Nephron progenitor cell (in vitro differentiated cells): Measurements from ENCODE around the gene TMEM245.

Source experiments
- DNase-seq: peaks from one replicate; pipeline ENCODE4 v3.0.0; 2021
- H3K27ac Mint-ChIP-seq: 2 replicates; pipeline ENCODE4 v1.8.0; 2021; ENCODE audit warnings: mild to moderate bottlenecking, moderate library complexity, mixed read lengths
- H3K27me3 Mint-ChIP-seq: 2 replicates; pipeline ENCODE4 v1.8.0; 2021; ENCODE audit warnings: mild to moderate bottlenecking, low read depth, mixed read lengths; ENCODE audit not compliant: poor library complexity
- H3K36me3 Mint-ChIP-seq: 2 replicates; pipeline ENCODE4 v1.8.0; 2021; ENCODE audit warnings: low read depth, mixed read lengths
- H3K4me1 Mint-ChIP-seq: 2 replicates; pipeline ENCODE4 v1.8.0; 2021; ENCODE audit warnings: mixed read lengths
- H3K4me3 Mint-ChIP-seq: 2 replicates; pipeline ENCODE4 v1.8.0; 2021; ENCODE audit warnings: mild to moderate bottlenecking, moderate library complexity, mixed read lengths
- H3K9me3 Mint-ChIP-seq: 2 replicates; pipeline ENCODE4 v1.8.0; 2021; ENCODE audit warnings: mild to moderate bottlenecking, moderate library complexity, mixed read lengths
- CTCF ChIP-seq: fragments of 200-600 bp; sonication (generic); IDR thresholded peaks from 2 replicates; pipeline ENCODE4 v1.5.0; 2021; ENCODE audit warnings: antibody characterized with exemption

Gene TMEM245

DNA sequence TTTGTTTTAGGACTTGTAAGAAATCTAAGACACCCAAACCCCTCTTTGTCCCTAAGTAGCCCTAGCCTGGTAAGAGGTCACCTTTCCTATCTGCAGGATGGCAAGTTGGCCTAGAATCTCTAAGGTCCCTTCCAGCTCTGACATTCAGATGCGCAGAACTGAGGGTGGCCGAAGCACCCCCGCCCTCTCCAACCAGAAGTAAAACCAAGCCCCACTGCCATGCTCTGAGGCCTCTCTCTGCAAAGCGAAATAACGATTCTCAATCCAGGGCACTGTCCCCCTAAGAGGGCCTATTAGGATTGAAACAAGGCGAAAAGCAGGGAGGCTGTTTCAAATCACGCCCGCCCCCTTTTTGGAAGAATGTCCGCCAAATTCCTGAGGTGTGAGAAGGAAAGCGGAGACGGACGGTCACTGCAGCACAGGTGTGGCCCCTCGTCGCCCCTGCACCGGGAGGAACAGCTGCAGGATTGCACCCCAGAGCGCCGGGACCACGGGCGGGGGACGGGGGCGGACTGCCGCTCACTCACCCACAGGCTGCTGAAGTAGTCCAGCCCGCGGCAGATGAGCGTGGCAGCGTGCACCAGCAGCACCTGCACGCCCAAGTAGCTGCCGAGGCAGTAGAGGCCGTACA is 824 bp downstream of the TMEM245 start:
- Mint-ChIP-seq H3K27ac (peak overlapping the region; percentile 87), H3K4me1 (peaks cover 52% of the 10 kb centered on the region), H3K36me3 (peaks cover 28% of the 10 kb centered on the region), H3K27me3 (no peaks in the 10 kb centered on the region), H3K9me3 (no peaks in the 10 kb centered on the region), H3K4me3 (peak overlapping the region; percentile 96)
- DNase-seq, result no peak
- no peak for TF ChIP-seq CTCF

- Mint-ChIP-seq H3K36me3 (peaks cover 28% of the 10 kb centered on the region), H3K9me3 (no peaks in the 10 kb centered on the region), H3K27me3 (no peaks in the 10 kb centered on the region), H3K4me3 (peak overlapping the region; percentile 96), H3K27ac (peak overlapping the region; percentile 87), H3K4me1 (peaks cover 60% of the 10 kb centered on the region)
- DNase-seq, result no peak
- TF ChIP-seq CTCF, result no peak
Observed at GRCh38 chr9:109117856-109118807, 1.6 kb downstream of the TMEM245 start.

GRCh38 chr9:109115931-109116526 is 3.7 kb downstream of the TMEM245 start:
- H3K4me3 Mint-ChIP-seq, result no peak overlapping the region
- H3K9me3 Mint-ChIP-seq, result no peaks in the 10 kb centered on the region
- no peak for DNase-seq
- TF ChIP-seq CTCF, result no peak
- H3K36me3 Mint-ChIP-seq, result peaks cover 28% of the 10 kb centered on the region
- H3K27ac Mint-ChIP-seq, result no peak overlapping the region
- peaks cover 68% of the 10 kb centered on the region for H3K4me1 Mint-ChIP-seq
- H3K27me3 Mint-ChIP-seq, result no peaks in the 10 kb centered on the region

GRCh38 chr9:109114670-109115069 is 5.1 kb downstream of the TMEM245 start:
- DNase-seq, result no peak
- peak overlapping the region; percentile 94 for H3K27ac Mint-ChIP-seq
- no peak for TF ChIP-seq CTCF
- H3K9me3 Mint-ChIP-seq, result no peaks in the 10 kb centered on the region
- no peak overlapping the region for H3K4me3 Mint-ChIP-seq
- H3K36me3 Mint-ChIP-seq, result peaks cover 28% of the 10 kb centered on the region
- H3K4me1 Mint-ChIP-seq, result peaks cover 58% of the 10 kb centered on the region
- no peaks in the 10 kb centered on the region for H3K27me3 Mint-ChIP-seq

GRCh38 chr9:109113892-109114609 is 5.7 kb downstream of the TMEM245 start:
- no peak for DNase-seq
- peak overlapping the region; percentile 94 for H3K27ac Mint-ChIP-seq
- H3K9me3 Mint-ChIP-seq, result no peaks in the 10 kb centered on the region
- no peak overlapping the region for H3K4me3 Mint-ChIP-seq
- no peak for TF ChIP-seq CTCF
- H3K27me3 Mint-ChIP-seq, result no peaks in the 10 kb centered on the region
- peaks cover 64% of the 10 kb centered on the region for H3K4me1 Mint-ChIP-seq
- peaks cover 28% of the 10 kb centered on the region for H3K36me3 Mint-ChIP-seq
